SU-DHL-6 (cell line): ENCODE data around the gene SLC25A25.
"Not testable (repeated sequence)": the region's sequence is repeated elsewhere in the genome, so short reads cannot be mapped to it uniquely, and the experiment has no call there.

Experiments used
- H2AFZ ChIP-seq: fragments of 200-600 bp; sonication (generic); 2 replicates; pipeline ENCODE4 v1.6.1; 2014; ENCODE audit warnings: low read depth, mild to moderate bottlenecking, moderate library complexity, mixed read lengths, antibody characterized with exemption, low read length; ENCODE audit not compliant: severe bottlenecking
- H3F3A ChIP-seq: fragments of 200-600 bp; shearing (Covaris generic); 2 replicates; pipeline ENCODE4 v1.6.0; 2016; ENCODE audit warnings: antibody characterized with exemption, mild to moderate bottlenecking; ENCODE audit not compliant: insufficient read depth
- H3K27ac ChIP-seq: fragments of 200-600 bp; sonication (generic); 2 replicates; pipeline ENCODE4 v1.5.1; 2016; ENCODE audit warnings: low read depth, mild to moderate bottlenecking, low read length, moderate library complexity, mixed read lengths
- H3K27me3 ChIP-seq: fragments of 200-600 bp; sonication (generic), shearing (Covaris generic); 2 replicates; pipeline ENCODE4 v1.6.0; 2014; ENCODE audit warnings: mild to moderate bottlenecking, low read length
- H3K36me3 ChIP-seq: fragments of 200-600 bp; sonication (generic); 2 replicates; pipeline ENCODE4 v1.6.1; 2014; ENCODE audit warnings: mild to moderate bottlenecking, low read length, mixed read lengths
- H3K4me2 ChIP-seq: fragments of 300-600, 200-600 bp; shearing (Covaris generic), sonication (generic); 2 replicates; pipeline ENCODE4 v1.6.0; 2014; ENCODE audit warnings: low read length, low read depth, mild to moderate bottlenecking; ENCODE audit not compliant: poor library complexity, severe bottlenecking
- H3K4me3 ChIP-seq: fragments of 200-600 bp; sonication (generic); 2 replicates; pipeline ENCODE4 v1.5.1; 2014; ENCODE audit warnings: antibody characterized with exemption, low read length, mild to moderate bottlenecking, mixed read lengths; ENCODE audit not compliant: insufficient read depth, poor library complexity, severe bottlenecking
- H3K79me2 ChIP-seq: fragments of 200-600 bp; sonication (generic); 2 replicates; pipeline ENCODE4 v1.6.1; 2014; ENCODE audit warnings: mild to moderate bottlenecking, low read length, moderate library complexity; ENCODE audit not compliant: insufficient read depth
- H3K9ac ChIP-seq: fragments of 200-600 bp; sonication (generic); 2 replicates; pipeline ENCODE4 v1.7.0; 2014; ENCODE audit warnings: mild to moderate bottlenecking, low read length
- H3K9me2 ChIP-seq: fragments of 200-600 bp; sonication (generic); replicated peaks from 2 replicates; pipeline ENCODE4 v1.6.1; 2014; ENCODE audit warnings: low read length; ENCODE audit not compliant: insufficient read depth
- H3K9me3 ChIP-seq: fragments of 200-600 bp; sonication (generic); 2 replicates; pipeline ENCODE4 v1.6.1; 2014; ENCODE audit warnings: low read length, mixed read lengths; ENCODE audit not compliant: insufficient read depth
- H4K20me1 ChIP-seq: fragments of 200-600 bp; sonication (generic); 2 replicates; pipeline ENCODE4 v1.6.1; 2014; ENCODE audit warnings: low read depth, mild to moderate bottlenecking, antibody characterized with exemption, low read length, moderate library complexity, mixed read lengths
- EZH2phosphoT487 ChIP-seq: fragments of 200-600 bp; sonication (generic), shearing (Covaris generic); conservative IDR thresholded peaks from 2 replicates; pipeline ENCODE4 v1.6.1; 2018; ENCODE audit warnings: mild to moderate bottlenecking, antibody characterized with exemption, low read length, moderate library complexity, mixed read lengths
- TF ChIP-seq, protein P1 (sequence below): fragments of 200-600 bp; sonication (generic); IDR thresholded peaks from one replicate; pipeline ENCODE4 v1.5.1; 2017; ENCODE audit warnings: antibody characterized with exemption, mild to moderate bottlenecking, low read length, moderate library complexity; ENCODE audit not compliant: insufficient read depth, poor library complexity, severe bottlenecking

The SLC25A25 gene

DNA sequence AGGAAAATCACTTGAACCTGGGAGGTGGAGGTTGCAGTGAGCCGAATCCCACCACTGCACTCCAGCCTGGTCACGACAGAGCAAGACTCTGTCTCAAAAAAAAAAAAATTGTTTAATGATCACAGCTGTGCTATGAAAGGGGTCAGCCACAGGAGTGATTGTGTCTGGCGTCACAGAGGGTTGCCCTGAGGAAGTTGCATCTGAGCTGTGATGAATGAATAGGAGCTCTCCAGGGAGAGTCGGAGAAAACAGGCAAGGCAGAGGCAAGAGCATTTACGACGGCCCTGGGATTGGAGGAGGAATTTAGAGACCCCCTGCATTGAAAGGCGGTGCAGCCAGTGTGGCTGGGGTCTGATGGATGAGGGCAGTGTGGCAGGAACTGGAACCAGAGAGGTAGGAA, 26.0 kb upstream of the SLC25A25 start:
- no peaks in the 10 kb centered on the region for H3K79me2 ChIP-seq
- H3K9me2 ChIP-seq, result no peaks in the 10 kb centered on the region
- no peaks in the 10 kb centered on the region for H4K20me1 ChIP-seq
- H3K36me3 ChIP-seq, result no peaks in the 10 kb centered on the region
- H3K9ac ChIP-seq, result no peak overlapping the region
- no peaks in the 10 kb centered on the region for H3K27me3 ChIP-seq
- H3K4me2 ChIP-seq, result no peak overlapping the region
- H3K27ac ChIP-seq, result no peak overlapping the region
- H3K9me3 ChIP-seq, result no peaks in the 10 kb centered on the region
- no peak for TF ChIP-seq EZH2phosphoT487
- TF ChIP-seq, protein P1, sequence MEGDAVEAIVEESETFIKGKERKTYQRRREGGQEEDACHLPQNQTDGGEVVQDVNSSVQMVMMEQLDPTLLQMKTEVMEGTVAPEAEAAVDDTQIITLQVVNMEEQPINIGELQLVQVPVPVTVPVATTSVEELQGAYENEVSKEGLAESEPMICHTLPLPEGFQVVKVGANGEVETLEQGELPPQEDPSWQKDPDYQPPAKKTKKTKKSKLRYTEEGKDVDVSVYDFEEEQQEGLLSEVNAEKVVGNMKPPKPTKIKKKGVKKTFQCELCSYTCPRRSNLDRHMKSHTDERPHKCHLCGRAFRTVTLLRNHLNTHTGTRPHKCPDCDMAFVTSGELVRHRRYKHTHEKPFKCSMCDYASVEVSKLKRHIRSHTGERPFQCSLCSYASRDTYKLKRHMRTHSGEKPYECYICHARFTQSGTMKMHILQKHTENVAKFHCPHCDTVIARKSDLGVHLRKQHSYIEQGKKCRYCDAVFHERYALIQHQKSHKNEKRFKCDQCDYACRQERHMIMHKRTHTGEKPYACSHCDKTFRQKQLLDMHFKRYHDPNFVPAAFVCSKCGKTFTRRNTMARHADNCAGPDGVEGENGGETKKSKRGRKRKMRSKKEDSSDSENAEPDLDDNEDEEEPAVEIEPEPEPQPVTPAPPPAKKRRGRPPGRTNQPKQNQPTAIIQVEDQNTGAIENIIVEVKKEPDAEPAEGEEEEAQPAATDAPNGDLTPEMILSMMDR, result no peak
- no peak overlapping the region for H3K4me3 ChIP-seq
- no peaks in the 10 kb centered on the region for H3F3A ChIP-seq
- no peak overlapping the region for H2AFZ ChIP-seq

DNA sequence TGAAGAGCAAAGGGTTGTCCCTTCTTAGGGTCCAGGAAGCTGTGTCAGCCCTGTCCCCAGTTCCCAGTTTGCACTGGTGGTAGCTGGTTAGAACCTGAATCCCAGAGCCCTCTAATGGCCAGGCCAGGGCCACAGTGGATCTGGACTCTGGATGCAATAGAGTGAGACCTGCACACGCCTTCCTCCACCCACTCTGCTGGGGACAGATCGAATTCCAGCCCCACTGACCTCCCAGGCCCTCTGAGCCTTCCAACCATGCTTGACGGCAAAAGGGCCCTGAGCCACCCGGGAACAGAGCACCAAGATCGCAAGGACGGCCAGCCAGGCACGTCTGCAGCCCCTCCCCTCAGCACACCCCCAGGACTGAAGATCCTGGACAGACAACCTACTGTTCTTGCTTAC, 24.6 kb upstream of the SLC25A25 start:
- Histone ChIP-seq H3K4me3 (no peak overlapping the region), H4K20me1 (no peaks in the 10 kb centered on the region), H3K79me2 (no peaks in the 10 kb centered on the region), H2AFZ (no peak overlapping the region), H3K9ac (no peak overlapping the region), H3F3A (no peaks in the 10 kb centered on the region), H3K36me3 (no peaks in the 10 kb centered on the region), H3K27me3 (no peaks in the 10 kb centered on the region), H3K4me2 (no peak overlapping the region), H3K27ac (no peak overlapping the region), H3K9me3 (no peaks in the 10 kb centered on the region), H3K9me2 (no peaks in the 10 kb centered on the region)
- TF ChIP-seq, protein P1, result no peak
- no peak for TF ChIP-seq EZH2phosphoT487

DNA sequence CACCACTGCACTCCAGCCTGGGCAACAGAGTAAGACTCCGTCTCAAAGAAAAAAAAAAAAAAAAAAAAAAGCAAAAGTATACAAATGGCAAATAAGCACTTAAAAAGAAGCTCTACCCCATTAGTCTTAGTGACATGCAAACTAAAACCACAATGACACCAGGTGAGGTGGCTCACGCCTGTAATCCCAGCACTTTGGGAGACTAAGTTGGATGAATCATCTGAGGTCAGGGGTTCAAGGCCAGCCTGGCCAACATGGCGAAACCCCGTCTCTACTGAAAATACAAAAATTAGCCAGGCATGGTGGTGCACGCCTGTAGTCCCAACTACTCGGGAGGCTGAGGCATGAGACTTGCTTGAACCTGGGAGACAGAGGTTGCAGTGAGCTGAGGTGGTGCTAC, 22.6 kb upstream of the SLC25A25 start:
- not testable (repeated sequence) for H4K20me1 ChIP-seq, H3K27ac ChIP-seq, H3K27me3 ChIP-seq, H3K36me3 ChIP-seq, H3K9me3 ChIP-seq, H3K4me2 ChIP-seq, H3K79me2 ChIP-seq, H3K9me2 ChIP-seq, H2AFZ ChIP-seq, H3F3A ChIP-seq, H3K4me3 ChIP-seq, H3K9ac ChIP-seq

DNA sequence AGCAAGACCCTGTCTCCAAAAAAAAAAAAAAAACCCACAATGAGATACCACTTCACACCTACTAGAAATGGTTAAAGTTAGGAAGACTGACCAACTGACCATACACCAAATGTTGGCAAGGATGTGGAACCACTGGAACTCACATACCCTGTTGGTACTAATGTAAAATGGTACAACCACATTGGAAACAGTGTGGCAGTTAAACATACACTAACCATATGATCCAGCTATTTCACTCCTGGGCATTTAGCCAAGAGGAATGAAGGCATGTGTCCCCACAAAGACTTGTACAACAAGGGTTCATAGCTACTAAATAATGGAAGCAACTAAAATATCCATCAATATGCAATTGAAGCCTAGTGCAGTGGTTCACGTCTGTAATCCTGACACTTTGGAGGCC, 22.2 kb upstream of the SLC25A25 start:
- no peaks in the 10 kb centered on the region for H3K79me2 ChIP-seq
- no peaks in the 10 kb centered on the region for H3K27me3 ChIP-seq
- no peaks in the 10 kb centered on the region for H4K20me1 ChIP-seq
- no peaks in the 10 kb centered on the region for H3F3A ChIP-seq
- H3K9ac ChIP-seq, result no peak overlapping the region
- TF ChIP-seq, protein P1, result no peak
- TF ChIP-seq EZH2phosphoT487, result no peak
- H3K4me3 ChIP-seq, result no peak overlapping the region
- H3K4me2 ChIP-seq, result no peak overlapping the region
- no peak overlapping the region for H3K27ac ChIP-seq
- H3K9me3 ChIP-seq, result no peaks in the 10 kb centered on the region
- no peak overlapping the region for H2AFZ ChIP-seq
- no peaks in the 10 kb centered on the region for H3K36me3 ChIP-seq
- no peaks in the 10 kb centered on the region for H3K9me2 ChIP-seq
